WERI-Rb-1 (cell line): Measurements from ENCODE around the gene NGRN.

Experiments used
- DNase-seq: peaks from one replicate; pipeline ENCODE4 v3.0.0-alpha.2; 2020
- H3K27ac ChIP-seq: fragments of 250-450 bp; sonication (Bioruptor Pico); 2 replicates; pipeline ENCODE4 v1.5.1; 2020; ENCODE audit warnings: mild to moderate bottlenecking, moderate library complexity
- H3K27me3 ChIP-seq: fragments of 250-450 bp; sonication (Bioruptor Pico); 2 replicates; pipeline ENCODE4 v1.5.1; 2021; ENCODE audit warnings: mild to moderate bottlenecking, low read depth, moderate library complexity; ENCODE audit not compliant: insufficient read depth, severe bottlenecking
- H3K36me3 ChIP-seq: fragments of 250-450 bp; sonication (Bioruptor Pico); 2 replicates; pipeline ENCODE4 v1.5.1; 2020; ENCODE audit warnings: mild to moderate bottlenecking, moderate library complexity
- H3K4me3 ChIP-seq: 2 replicates; pipeline ENCODE4 v1.5.1; 2011; ENCODE audit warnings: low read depth, mild to moderate bottlenecking, control low read depth, low read length
- H3K9me3 ChIP-seq: fragments of 250-450 bp; sonication (Bioruptor Pico); 2 replicates; pipeline ENCODE4 v1.5.1; 2021; ENCODE audit warnings: mild to moderate bottlenecking, moderate library complexity; ENCODE audit not compliant: severe bottlenecking
- CTCF ChIP-seq: IDR thresholded peaks from 2 replicates; pipeline ENCODE4 v1.5.1; 2011; ENCODE audit warnings: low read depth, mild to moderate bottlenecking, control low read depth, inconsistent platforms, low read length

The NGRN gene

GRCh38 chr15:90315278-90315982 lies 50.0 kb downstream of the NGRN start:
- H3K27ac ChIP-seq, result no peak overlapping the region

GRCh38 chr15:90316139-90316538 lies 50.7 kb downstream of the NGRN start:
- H3K36me3 ChIP-seq, result no peaks in the 10 kb centered on the region
- H3K27ac ChIP-seq, result no peak overlapping the region
- no peaks in the 10 kb centered on the region for H3K9me3 ChIP-seq
- no peak for DNase-seq
- no peaks in the 10 kb centered on the region for H3K27me3 ChIP-seq
- TF ChIP-seq CTCF, result no peak
- H3K4me3 ChIP-seq, result no peak overlapping the region

More at GRCh38 chr15:90315278-90315982, 50.0 kb downstream of the NGRN start:
- no peak overlapping the region for H3K4me3 ChIP-seq
- no peak for TF ChIP-seq CTCF
- no peaks in the 10 kb centered on the region for H3K36me3 ChIP-seq
- H3K9me3 ChIP-seq, result no peaks in the 10 kb centered on the region
- H3K27me3 ChIP-seq, result no peaks in the 10 kb centered on the region
- no peak for DNase-seq

GRCh38 chr15:90318591-90318990 lies 53.1 kb downstream of the NGRN start:
- Histone ChIP-seq H3K27me3 (no peaks in the 10 kb centered on the region), H3K36me3 (no peaks in the 10 kb centered on the region), H3K9me3 (no peaks in the 10 kb centered on the region), H3K27ac (no peak overlapping the region), H3K4me3 (no peak overlapping the region)
- DNase-seq, result no peak
- TF ChIP-seq CTCF, result no peak

- Histone ChIP-seq H3K36me3 (no peaks in the 10 kb centered on the region), H3K9me3 (no peaks in the 10 kb centered on the region), H3K4me3 (no peak overlapping the region), H3K27ac (no peak overlapping the region), H3K27me3 (no peaks in the 10 kb centered on the region)
- DNase-seq, result peak; percentile 82
- TF ChIP-seq CTCF, result peak; percentile 98
Observed at GRCh38 chr15:90320062-90320884, 54.8 kb downstream of the NGRN start.

- no peak for TF ChIP-seq CTCF
- H3K36me3 ChIP-seq, result no peaks in the 10 kb centered on the region
- H3K27me3 ChIP-seq, result no peaks in the 10 kb centered on the region
- no peak overlapping the region for H3K4me3 ChIP-seq
- no peak for DNase-seq
- no peak overlapping the region for H3K27ac ChIP-seq
- no peaks in the 10 kb centered on the region for H3K9me3 ChIP-seq
Observed at GRCh38 chr15:90320885-90321278, 55.4 kb downstream of the NGRN start.
